ENCODE results near the gene KCNJ4. TPM values are rescaled to one million over a fixed set of nuclear protein-coding genes. Genes with fewer than 3 reads are reported as not detected.

The KCNJ4 gene
- total RNA-seq, 2 experiments from 2014 or later, result not detected

- no peaks in the 10 kb centered on the region for H4K20me1 ChIP-seq (ENCODE audit: insufficient read depth, low read length)
- H2AFZ ChIP-seq (ENCODE audit: low read length), result no peak overlapping the region
- ChIA-PET POLR2A (interaction anchor here (0.6 kb wide), 1 partner anchor 172 kb away, joined by 3 read pairs; no protein-coding TSS in a partner anchor), CTCF (ENCODE audit: unreplicated experiment) (interaction anchor here (0.6 kb wide), 1 partner anchor 209 kb away, joined by 3 read pairs; no protein-coding TSS in a partner anchor)
- TF ChIP-seq EZH2phosphoT487 (IDR thresholded peaks at IDR 0.05; ENCODE audit: borderline replicate concordance, low read depth, low read length), result no peak
- TF ChIP-seq, protein P1, sequence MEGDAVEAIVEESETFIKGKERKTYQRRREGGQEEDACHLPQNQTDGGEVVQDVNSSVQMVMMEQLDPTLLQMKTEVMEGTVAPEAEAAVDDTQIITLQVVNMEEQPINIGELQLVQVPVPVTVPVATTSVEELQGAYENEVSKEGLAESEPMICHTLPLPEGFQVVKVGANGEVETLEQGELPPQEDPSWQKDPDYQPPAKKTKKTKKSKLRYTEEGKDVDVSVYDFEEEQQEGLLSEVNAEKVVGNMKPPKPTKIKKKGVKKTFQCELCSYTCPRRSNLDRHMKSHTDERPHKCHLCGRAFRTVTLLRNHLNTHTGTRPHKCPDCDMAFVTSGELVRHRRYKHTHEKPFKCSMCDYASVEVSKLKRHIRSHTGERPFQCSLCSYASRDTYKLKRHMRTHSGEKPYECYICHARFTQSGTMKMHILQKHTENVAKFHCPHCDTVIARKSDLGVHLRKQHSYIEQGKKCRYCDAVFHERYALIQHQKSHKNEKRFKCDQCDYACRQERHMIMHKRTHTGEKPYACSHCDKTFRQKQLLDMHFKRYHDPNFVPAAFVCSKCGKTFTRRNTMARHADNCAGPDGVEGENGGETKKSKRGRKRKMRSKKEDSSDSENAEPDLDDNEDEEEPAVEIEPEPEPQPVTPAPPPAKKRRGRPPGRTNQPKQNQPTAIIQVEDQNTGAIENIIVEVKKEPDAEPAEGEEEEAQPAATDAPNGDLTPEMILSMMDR (conservative IDR thresholded peaks at IDR 0.05; ENCODE audit: low read length), result no peak
- H3K36me3 ChIP-seq (ENCODE audit: insufficient read depth, low read length), result no peaks in the 10 kb centered on the region
- no peaks in the 10 kb centered on the region for H3K79me2 ChIP-seq (ENCODE audit: insufficient read depth, low read depth, low read length)
- H3K9me2 ChIP-seq (ENCODE audit: insufficient read depth, low read length), result no peaks in the 10 kb centered on the region
- H3K4me2 ChIP-seq (ENCODE audit: low read length), result no peak overlapping the region
- intact Hi-C loops (cut with micrococcal nuclease; ENCODE audit: unreplicated experiment), result no loop called here
- DNase-seq (ENCODE audit: low spot score), result no peak
- no peak overlapping the region for H3K4me3 ChIP-seq (ENCODE audit: low read depth, low read length, poor library complexity, severe bottlenecking)
- no peaks in the 10 kb centered on the region for H3K9me3 ChIP-seq (ENCODE audit: low read length)
- H3K27ac ChIP-seq (ENCODE audit: low read depth, low read length, poor library complexity, severe bottlenecking), result no peak overlapping the region
- BruUV-seq (replicated peaks), result no TSS peak
- H3K4me1 ChIP-seq (ENCODE audit: insufficient read depth, low read length, poor library complexity, severe bottlenecking), result no peaks in the 10 kb centered on the region
These were observed 23.6 kb downstream of the KCNJ4 start for GRCh38 chr22:38431266-38432010.

- Histone ChIP-seq H4K20me1 (ENCODE audit: insufficient read depth, low read length) (no peaks in the 10 kb centered on the region), H3K9me3 (ENCODE audit: low read length) (no peaks in the 10 kb centered on the region), H3K36me3 (ENCODE audit: insufficient read depth, low read length) (no peaks in the 10 kb centered on the region), H3K4me1 (ENCODE audit: insufficient read depth, low read length, poor library complexity, severe bottlenecking) (no peaks in the 10 kb centered on the region), H3K9me2 (ENCODE audit: insufficient read depth, low read length) (no peaks in the 10 kb centered on the region), H3K79me2 (ENCODE audit: insufficient read depth, low read depth, low read length) (no peaks in the 10 kb centered on the region), H3K4me3 (ENCODE audit: low read depth, low read length, poor library complexity, severe bottlenecking) (no peak overlapping the region), H2AFZ (ENCODE audit: low read length) (no peak overlapping the region), H3K4me2 (ENCODE audit: low read length) (no peak overlapping the region), H3K27ac (ENCODE audit: low read depth, low read length, poor library complexity, severe bottlenecking) (no peak overlapping the region)
- DNase-seq (ENCODE audit: low spot score), result no peak
- POLR2A ChIA-PET, result no interaction called here
- intact Hi-C loops (cut with micrococcal nuclease; ENCODE audit: unreplicated experiment), result no loop called here
- no TSS peak for BruUV-seq (replicated peaks)
- CTCF ChIA-PET (ENCODE audit: unreplicated experiment), result no interaction called here
- TF ChIP-seq, protein P1 (conservative IDR thresholded peaks at IDR 0.05; ENCODE audit: low read length), result no peak
- no peak for TF ChIP-seq EZH2phosphoT487 (IDR thresholded peaks at IDR 0.05; ENCODE audit: borderline replicate concordance, low read depth, low read length)
These were observed 25.4 kb downstream of the KCNJ4 start for GRCh38 chr22:38429499-38430068.

- ChIA-PET POLR2A (no interaction called here), CTCF (ENCODE audit: unreplicated experiment) (no interaction called here)
- Histone ChIP-seq H3K27ac (ENCODE audit: low read depth, low read length, poor library complexity, severe bottlenecking) (no peak overlapping the region), H3K4me1 (ENCODE audit: insufficient read depth, low read length, poor library complexity, severe bottlenecking) (peaks cover 3% of the 10 kb centered on the region), H3K79me2 (ENCODE audit: insufficient read depth, low read depth, low read length) (no peaks in the 10 kb centered on the region), H3K9me3 (ENCODE audit: low read length) (no peaks in the 10 kb centered on the region), H3K4me2 (ENCODE audit: low read length) (no peak overlapping the region), H3K4me3 (ENCODE audit: low read depth, low read length, poor library complexity, severe bottlenecking) (no peak overlapping the region), H4K20me1 (ENCODE audit: insufficient read depth, low read length) (no peaks in the 10 kb centered on the region), H3K36me3 (ENCODE audit: insufficient read depth, low read length) (no peaks in the 10 kb centered on the region), H2AFZ (ENCODE audit: low read length) (no peak overlapping the region), H3K9me2 (ENCODE audit: insufficient read depth, low read length) (no peaks in the 10 kb centered on the region)
- no peak for DNase-seq (ENCODE audit: low spot score)
- TF ChIP-seq, protein P1 (conservative IDR thresholded peaks at IDR 0.05; ENCODE audit: low read length), result no peak
- no peak for TF ChIP-seq EZH2phosphoT487 (IDR thresholded peaks at IDR 0.05; ENCODE audit: borderline replicate concordance, low read depth, low read length)
- intact Hi-C loops (cut with micrococcal nuclease; ENCODE audit: unreplicated experiment), result no loop called here
- BruUV-seq (replicated peaks), result no TSS peak
These were observed 26.3 kb downstream of the KCNJ4 start for GRCh38 chr22:38428714-38429113.

All from OCI-LY7 (cell line).